H1 (cell line): ENCODE measurements around the gene BCAR1. TPM values are rescaled to one million over a fixed set of nuclear protein-coding genes. Genes with fewer than 3 reads are reported as not detected.

Experiments used
- CTCF ChIA-PET: fragments of 300-600 bp; sonication (Branson Sonifier 250); formaldehyde crosslinking; loops from one replicate; lab custom pipeline; 2021; ENCODE audit not compliant: partially characterized antibody; lab: Charles Lee
- POLR2A ChIA-PET: fragments of 300-600 bp; sonication (Branson Sonifier 250); formaldehyde crosslinking; loops from one replicate; lab custom pipeline; 2021; ENCODE audit warnings: inconsistent platforms; ENCODE audit not compliant: partially characterized antibody; lab: Charles Lee
- DNase-seq, 2 experiments: peaks; one replicate each; pipeline versions ENCODE4 v3.0.0 to v3.0.0-alpha.2; 2010 to 2022; ENCODE audit warnings: low spot score in 2 of 2, low read depth in 1 of 2, mixed read lengths in 1 of 2
- FAIRE-seq: peaks from 2 replicates; lab custom pipeline; 2011; peaks lifted over from hg19 to GRCh38; lab: Jason Lieb, UNC
- H2AFZ ChIP-seq: 2 replicates; pipeline ENCODE4 v1.8.1; 2012; ENCODE audit warnings: low read length, inconsistent platforms
- H2AK5ac ChIP-seq: 2 replicates; pipeline ENCODE4 v1.6.1; 2013; ENCODE audit warnings: low read depth, low read length
- H2BK120ac ChIP-seq: replicated peaks from 2 replicates; pipeline ENCODE3; 2013; ENCODE audit warnings: low read depth, low read length, inconsistent platforms
- H2BK12ac ChIP-seq: 2 replicates; pipeline ENCODE4 v1.6.1; 2013; ENCODE audit warnings: low read depth, low read length
- H2BK15ac ChIP-seq: 2 replicates; pipeline ENCODE4 v1.6.1; 2013; ENCODE audit warnings: low read length
- H2BK20ac ChIP-seq: 2 replicates; pipeline ENCODE4 v1.6.1; 2013; ENCODE audit warnings: low read length
- H2BK5ac ChIP-seq: 2 replicates; pipeline ENCODE4 v1.6.1; 2013; ENCODE audit warnings: low read depth, low read length
- H3K14ac ChIP-seq: 2 replicates; pipeline ENCODE4 v1.6.1; 2013; ENCODE audit warnings: inconsistent platforms; ENCODE audit not compliant: insufficient read length
- H3K18ac ChIP-seq: 2 replicates; pipeline ENCODE4 v1.6.1; 2013; ENCODE audit warnings: low read length; ENCODE audit errors: extremely low read depth
- H3K23ac ChIP-seq: 2 replicates; pipeline ENCODE4 v1.6.1; 2013; ENCODE audit warnings: inconsistent platforms; ENCODE audit not compliant: insufficient read length
- H3K23me2 ChIP-seq: 2 replicates; pipeline ENCODE4 v1.6.1; 2013; ENCODE audit warnings: low read depth, low read length
- H3K27ac ChIP-seq: 2 replicates; pipeline ENCODE4 v1.6.1; 2011; ENCODE audit warnings: low read depth, low read length, inconsistent platforms
- H3K27me3 ChIP-seq, 4 experiments: replicated peaks in 1 of 4; 1 replicate in 1 of 4; 2 replicates in 3 of 4; pipeline versions ENCODE4 v1.6.1 to v1.8.1; 2011 to 2013; ENCODE audit warnings: low read length in 3 of 4, mild to moderate bottlenecking in 3 of 4, inconsistent platforms in 2 of 4, mixed read lengths in 2 of 4, moderate library complexity in 1 of 4; ENCODE audit not compliant: control insufficient read depth in 3 of 4, insufficient read depth in 3 of 4; ENCODE audit errors: extremely low read depth in 1 of 4
- H3K36me3 ChIP-seq, 4 experiments: 2 replicates each; pipeline versions ENCODE4 v1.6.1 to v1.8.1; 2011 to 2013; ENCODE audit warnings: mild to moderate bottlenecking in 4 of 4, low read length in 3 of 4, moderate library complexity in 2 of 4, control low read depth in 1 of 4, inconsistent platforms in 1 of 4; ENCODE audit not compliant: insufficient read depth in 4 of 4, control insufficient read depth in 2 of 4
- H3K4ac ChIP-seq: replicated peaks from 2 replicates; pipeline ENCODE3; 2013; ENCODE audit warnings: low read length, low read depth, mixed read lengths, inconsistent platforms; ENCODE audit not compliant: insufficient read length
- H3K4me1 ChIP-seq, 4 experiments: replicated peaks in 1 of 4; 1 replicate in 1 of 4; 2 replicates in 3 of 4; pipeline versions ENCODE4 v1.6.1 to v1.8.1; 2011 to 2013; ENCODE audit warnings: low read length in 3 of 4, inconsistent platforms in 2 of 4, mixed read lengths in 1 of 4; ENCODE audit not compliant: insufficient read depth in 4 of 4, control insufficient read depth in 3 of 4
- H3K4me2 ChIP-seq, 2 experiments: 2 replicates each; pipeline versions ENCODE4 v1.6.1 to v1.8.1; 2011 to 2013; ENCODE audit warnings: low read depth in 2 of 2, low read length in 2 of 2, control low read depth in 1 of 2, inconsistent platforms in 1 of 2, mild to moderate bottlenecking in 1 of 2; ENCODE audit not compliant: insufficient read depth in 1 of 2
- H3K4me3 ChIP-seq, 4 experiments: fragments of 200-600, 300-600 bp in 1 of 4; sonication (generic), shearing (Covaris generic), sonication (Bioruptor Twin) in 1 of 4; 2 replicates each; pipeline versions ENCODE4 v1.5.1 to v1.8.1; 2011 to 2016; ENCODE audit warnings: low read length in 4 of 4, low read depth in 3 of 4, control low read depth in 2 of 4, inconsistent platforms in 2 of 4, mild to moderate bottlenecking in 2 of 4, mixed read lengths in 1 of 4, moderate library complexity in 1 of 4; ENCODE audit not compliant: insufficient read depth in 2 of 4; ENCODE audit errors: extremely low read depth in 1 of 4
- H3K56ac ChIP-seq: replicated peaks from 2 replicates; pipeline ENCODE3; 2013; ENCODE audit warnings: low read depth, mild to moderate bottlenecking, mixed read lengths, low read length, inconsistent platforms; ENCODE audit not compliant: insufficient read length
- H3K79me1 ChIP-seq: 2 replicates; pipeline ENCODE4 v1.6.1; 2013; ENCODE audit warnings: low read depth, low read length, control low read depth
- H3K79me2 ChIP-seq, 2 experiments: 2 replicates each; pipeline versions ENCODE4 v1.6.1 to v1.8.1; 2012 to 2013; ENCODE audit warnings: low read length in 2 of 2, mild to moderate bottlenecking in 2 of 2, inconsistent platforms in 1 of 2; ENCODE audit not compliant: insufficient read depth in 2 of 2, control insufficient read depth in 1 of 2
- H3K9ac ChIP-seq, 4 experiments: replicated peaks in 1 of 4; 1 replicate in 1 of 4; 2 replicates in 3 of 4; pipeline versions ENCODE4 v1.6.1 to v1.8.1; 2011 to 2013; ENCODE audit warnings: low read depth in 3 of 4, low read length in 3 of 4, control low read depth in 2 of 4, mild to moderate bottlenecking in 2 of 4, moderate library complexity in 2 of 4, inconsistent platforms in 1 of 4; ENCODE audit errors: extremely low read depth in 1 of 4
- H3K9me3 ChIP-seq, 2 experiments: 2 replicates each; pipeline versions ENCODE4 v1.6.1 to v1.8.1; 2012 to 2013; ENCODE audit warnings: mild to moderate bottlenecking in 2 of 2, moderate library complexity in 2 of 2, control low read depth in 1 of 2, inconsistent platforms in 1 of 2, low read depth in 1 of 2, low read length in 1 of 2, mixed read lengths in 1 of 2; ENCODE audit not compliant: insufficient read depth in 2 of 2
- H4K20me1 ChIP-seq, 2 experiments: replicated peaks in 1 of 2; 2 replicates each; pipeline versions ENCODE3 to v1.8.1; 2011 to 2013; ENCODE audit warnings: inconsistent platforms in 2 of 2, low read length in 2 of 2, mild to moderate bottlenecking in 1 of 2; ENCODE audit not compliant: insufficient read depth in 2 of 2, control insufficient read depth in 1 of 2
- H4K5ac ChIP-seq: 2 replicates; pipeline ENCODE4 v1.6.1; 2013; ENCODE audit warnings: low read length, low read depth, mixed read lengths, inconsistent platforms; ENCODE audit not compliant: insufficient read length
- H4K8ac ChIP-seq: 2 replicates; pipeline ENCODE4 v1.8.0; 2013; ENCODE audit warnings: mild to moderate bottlenecking, moderate library complexity, low read length, inconsistent platforms; ENCODE audit not compliant: insufficient read depth; ENCODE audit errors: extremely low read depth
- H4K91ac ChIP-seq: replicated peaks from 2 replicates; pipeline ENCODE3; 2013; ENCODE audit warnings: low read length, mixed read lengths, inconsistent platforms; ENCODE audit not compliant: insufficient read length
- EZH2 ChIP-seq: fragments of 200-600 bp; sonication (generic); IDR thresholded peaks from 2 replicates; pipeline ENCODE4 v1.7.1; 2012; ENCODE audit warnings: low read depth, mild to moderate bottlenecking, moderate library complexity, low read length, inconsistent platforms; ENCODE audit not compliant: severe bottlenecking
- MAFK ChIP-seq: IDR thresholded peaks from 2 replicates; pipeline ENCODE4 v1.6.1; 2012; ENCODE audit warnings: low read depth, mild to moderate bottlenecking, improper control_type of control experiment, low read length
- RAD21 ChIP-seq, 2 experiments: IDR thresholded peaks in 1 of 2; conservative IDR thresholded peaks in 1 of 2; 2 replicates each; pipeline ENCODE4 v1.6.1; 2011; ENCODE audit warnings: low read depth in 2 of 2, low read length in 2 of 2, improper control_type of control experiment in 1 of 2, inconsistent platforms in 1 of 2, mild to moderate bottlenecking in 1 of 2, moderate library complexity in 1 of 2
- WGBS, 2 experiments: shearing (Covaris generic) in 1 of 2; methylation state at CpG; one replicate each; pipeline versions ENCODE4 v1.1.6 to v1.1.7; 2013 to 2015; ENCODE audit warnings: low lambda C conversion rate in 2 of 2, mixed read lengths in 2 of 2, inconsistent platforms in 1 of 2, low coverage in 1 of 2, missing lambda C conversion rate in 1 of 2; ENCODE audit not compliant: insufficient replicate concordance in 2 of 2, insufficient coverage in 1 of 2, insufficient read length in 1 of 2; ENCODE audit errors: extremely low coverage in 1 of 2, missing lambda C conversion rate in 1 of 2; 5-methylcytosine and 5-hydroxymethylcytosine counted together
- polyA plus RNA-seq, 7 experiments: library from polyadenylated mRNA; depleted of rRNA in 3 of 7; stranded (reverse) in 5 of 7; unstranded in 2 of 7; fragments of >200 nt in 5 of 7; fragments of 200-250 nt in 2 of 7; gene quantifications; 1 replicate in 5 of 7; 2 replicates in 1 of 7; 4 replicates in 1 of 7; pipeline versions ENCODE4 v1.2.1 to v1.2.3, GENCODE V29; 2011 to 2013; ENCODE audit warnings: missing spikeins in 2 of 7, mixed read lengths in 2 of 7
- total RNA-seq: library from RNA; stranded (reverse); fragmentation: NEBNext Ultra II Directional; extraction: Animal tissue kit (Norgen Biotek cat#: 25700); gene quantifications from 2 replicates; pipeline ENCODE4 v1.2.1, GENCODE V29; 2021

BCAR1 gene
- total and polyA plus RNA-seq, 2 of the 8 experiments (the other 6 are each of a cell fraction or from before 2014, with no cell fraction given): 59.8 to 105 TPM

GRCh38 chr16:75238853-75239541 is 12.4 kb downstream of the BCAR1 start:
- Histone ChIP-seq H3K9me3 (no peaks in the 10 kb centered on the region), H3K4me2 (no peak overlapping the region), H3K79me2 (peaks cover 0 to 50% of the 10 kb centered on the region in 2 experiments; a peak in 2 of 4 replicates), H4K5ac (no peak overlapping the region), H2AFZ (no peak overlapping the region), H3K56ac (no peak overlapping the region), H3K27me3 (no peaks in the 10 kb centered on the region), H2BK20ac (no peak overlapping the region), H3K36me3 (peaks cover 0 to 49% (median 17%) of the 10 kb centered on the region in 4 experiments; a peak in 7 of 8 replicates), H3K4me1 (peaks cover 0 to 10% (median 4%) of the 10 kb centered on the region in 4 experiments; a peak in 4 of 7 replicates), H2BK12ac (no peak overlapping the region), H4K8ac (peak overlapping the region; percentile 74; the same call in 1 of the 2 replicates), H3K27ac (no peak overlapping the region; the same call in 1 of the 2 replicates), H3K23me2 (no peaks in the 10 kb centered on the region), H3K18ac (no peak overlapping the region), H3K9ac (peak overlapping the region in 2 of 4 experiments; percentile 20 to 27; a peak in 3 of 7 replicates), H2BK15ac (no peak overlapping the region), H3K79me1 (peaks cover 15% of the 10 kb centered on the region; the same call in 1 of the 2 replicates), H4K91ac (no peak overlapping the region), H2AK5ac (no peak overlapping the region), H3K14ac (no peak overlapping the region), H3K4ac (no peak overlapping the region), H2BK5ac (peak overlapping the region; percentile 6; the same call in 1 of the 2 replicates), H2BK120ac (no peak overlapping the region), H3K4me3 (no peak overlapping the region), H4K20me1 (peaks cover 25 to 48% of the 10 kb centered on the region in 2 experiments), H3K23ac (no peak overlapping the region)
- ChIA-PET CTCF (interaction anchor here (0.6 to 10.8 kb wide), 8 partner anchors 10 to 246 kb away, joined by 3 to 236 read pairs (median 4); partner anchors contain the start of gene BCAR1), POLR2A (interaction anchor here (0.6 to 22.7 kb wide), 4 partner anchors 11 to 397 kb away, joined by 3 to 375 read pairs (median 4); partner anchors contain the start of gene BCAR1)
- FAIRE-seq (no peak), DNase-seq (no peak)
- 0 out of 2 replicates have a peak, but pooled peaks have one; percentile 10 for TF ChIP-seq MAFK
- TF ChIP-seq EZH2: no peak
- TF ChIP-seq RAD21 (IDR thresholded peaks at IDR 0.05 in 1 of 2, conservative IDR thresholded peaks at IDR 0.05 in 1 of 2; ENCODE audit: low read depth in 2 of 2, low read length in 2 of 2): 0 out of 4 replicates have a peak, but pooled peaks of 1 of the 2 experiments have one; percentile 7
- 89% methylated on average over 12 of the region's 16 CpGs; no CpG with 5 or more reads in 1 of the 2 experiments for WGBS, 2 experiments
